Tibial nerve (tissue), 4 donors: ENCODE data around the gene RAB30.

ENCODE experiments used
- EP300 ChIP-seq, 2 donors: sonication (generic); formaldehyde crosslinking; IDR thresholded peaks; one replicate each; pipeline ENCODE4 v1.6.1; 2017; ENCODE audit warnings: antibody characterized with exemption in 2 of 2, mild to moderate bottlenecking in 1 of 2
- POLR2A ChIP-seq, 2 donors: fragments of 450-650 bp; IDR thresholded peaks; one replicate each; pipeline ENCODE4 v1.6.1; 2017; ENCODE audit warnings: antibody characterized with exemption in 2 of 2, mild to moderate bottlenecking in 2 of 2, moderate library complexity in 2 of 2
- TF ChIP-seq, protein P1 (sequence below), 5 experiments: fragments of 200-600 bp in 3 of 5; fragments of 450-650 bp in 2 of 5; sonication (generic) in 3 of 5; IDR thresholded peaks; one replicate each; pipeline ENCODE4 v1.5.1; 2016 to 2019; ENCODE audit warnings: antibody characterized with exemption in 5 of 5, mild to moderate bottlenecking in 3 of 5, moderate library complexity in 2 of 5

DNA sequence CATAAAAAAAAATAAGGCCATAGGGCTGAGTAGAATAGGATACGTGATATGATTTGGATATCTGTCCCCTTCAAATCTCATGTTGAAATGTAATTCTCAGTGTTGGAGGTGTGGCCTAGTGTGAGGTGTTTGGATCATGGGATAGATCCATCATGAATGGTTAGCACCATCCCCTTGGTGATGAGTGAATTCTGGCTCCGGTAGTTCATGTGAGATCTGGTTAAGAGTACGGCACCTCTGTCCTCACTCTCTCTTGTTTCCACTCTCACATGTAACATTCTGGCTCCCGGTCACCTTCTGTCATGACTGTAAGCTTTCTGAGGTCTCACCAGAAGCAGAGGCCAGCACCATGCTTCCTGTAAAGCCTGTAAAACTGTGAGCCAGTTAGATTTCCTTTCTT lies 45.5 kb downstream of the RAB30 start:
- TF ChIP-seq, protein P1, sequence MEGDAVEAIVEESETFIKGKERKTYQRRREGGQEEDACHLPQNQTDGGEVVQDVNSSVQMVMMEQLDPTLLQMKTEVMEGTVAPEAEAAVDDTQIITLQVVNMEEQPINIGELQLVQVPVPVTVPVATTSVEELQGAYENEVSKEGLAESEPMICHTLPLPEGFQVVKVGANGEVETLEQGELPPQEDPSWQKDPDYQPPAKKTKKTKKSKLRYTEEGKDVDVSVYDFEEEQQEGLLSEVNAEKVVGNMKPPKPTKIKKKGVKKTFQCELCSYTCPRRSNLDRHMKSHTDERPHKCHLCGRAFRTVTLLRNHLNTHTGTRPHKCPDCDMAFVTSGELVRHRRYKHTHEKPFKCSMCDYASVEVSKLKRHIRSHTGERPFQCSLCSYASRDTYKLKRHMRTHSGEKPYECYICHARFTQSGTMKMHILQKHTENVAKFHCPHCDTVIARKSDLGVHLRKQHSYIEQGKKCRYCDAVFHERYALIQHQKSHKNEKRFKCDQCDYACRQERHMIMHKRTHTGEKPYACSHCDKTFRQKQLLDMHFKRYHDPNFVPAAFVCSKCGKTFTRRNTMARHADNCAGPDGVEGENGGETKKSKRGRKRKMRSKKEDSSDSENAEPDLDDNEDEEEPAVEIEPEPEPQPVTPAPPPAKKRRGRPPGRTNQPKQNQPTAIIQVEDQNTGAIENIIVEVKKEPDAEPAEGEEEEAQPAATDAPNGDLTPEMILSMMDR (IDR thresholded peaks at IDR 0.05): no peak
- no peak for TF ChIP-seq POLR2A (IDR thresholded peaks at IDR 0.05)
- TF ChIP-seq EP300 (IDR thresholded peaks at IDR 0.05): no peak
